HepG2 (cell line): ENCODE data around the gene DEPDC1B. TPM values are rescaled to one million over a fixed set of nuclear protein-coding genes. Genes with fewer than 3 reads are reported as not detected.

Experiments
- ATAC-seq: fragments of 200-7000 bp; cut with Tn5 transposase; 3 replicates; pipeline ENCODE4 v1.9.1; 2020; ENCODE audit warnings: mild to moderate bottlenecking, moderate library complexity
- BruUV-seq: library from RNA; stranded (reverse); fragments of 400-500 nt; replicated peaks from 2 replicates; lab custom pipeline; 2021; lab: Mats Ljungman, UMichigan
- CTCF ChIA-PET: fragments of 300-600 bp; formaldehyde crosslinking; extraction: SDS; loops from one replicate; lab custom pipeline; 2021; ENCODE audit warnings: low total read pairs, inconsistent platforms, low intra/inter-chr PET ratio; lab: Yijun Ruan, JAX
- POLR2A ChIA-PET: fragments of 350-600 bp; sonication (Branson Sonifier 250); formaldehyde crosslinking; loops from one replicate; lab custom pipeline; 2020; ENCODE audit warnings: antibody characterized with exemption, inconsistent platforms; lab: Yijun Ruan, JAX
- DNase-seq: peaks from one replicate; pipeline ENCODE4 v3.0.0-alpha.2; 2015; ENCODE audit warnings: low spot score
- FAIRE-seq: peaks from 3 replicates; lab custom pipeline; 2011; peaks lifted over from hg19 to GRCh38; lab: Jason Lieb, UNC
- H2AFZ ChIP-seq: one replicate; pipeline ENCODE4 v1.6.1; 2011; ENCODE audit warnings: low read length, inconsistent platforms
- H3K27ac ChIP-seq: fragments of 300-600 bp; 3 replicates; pipeline ENCODE4 v1.8.0; 2011; ENCODE audit warnings: mixed run types, mild to moderate bottlenecking, mixed read lengths, low read length, inconsistent platforms; ENCODE audit not compliant: insufficient read depth; ENCODE audit errors: extremely low read length
- H3K27me3 ChIP-seq, 2 experiments: fragments of 200-600 bp in 1 of 2; 2 replicates in 1 of 2; 3 replicates in 1 of 2; pipeline versions ENCODE4 v1.6.0 to v1.8.0; 2011; ENCODE audit warnings: low read length in 2 of 2, mild to moderate bottlenecking in 2 of 2, moderate library complexity in 2 of 2, inconsistent platforms in 1 of 2; ENCODE audit not compliant: insufficient read depth in 2 of 2, control insufficient read depth in 1 of 2
- H3K36me3 ChIP-seq, 2 experiments: fragments of 200-600 bp in 1 of 2; replicated peaks in 1 of 2; 2 replicates in 1 of 2; 3 replicates in 1 of 2; pipeline versions ENCODE4 v1.5.1 to v1.8.0; 2011; ENCODE audit warnings: low read length in 2 of 2, inconsistent platforms in 1 of 2; ENCODE audit not compliant: insufficient read depth in 2 of 2, control insufficient read depth in 1 of 2
- H3K4me1 ChIP-seq: 2 replicates; pipeline ENCODE4 v1.5.1; 2012; ENCODE audit warnings: low read length, inconsistent platforms; ENCODE audit not compliant: insufficient read depth
- H3K4me2 ChIP-seq: 2 replicates; pipeline ENCODE4 v1.6.0; 2011; ENCODE audit warnings: low read depth, low read length, inconsistent platforms
- H3K4me3 ChIP-seq, 3 experiments: fragments of 200-600 bp in 1 of 3; sonication (generic), shearing (Covaris generic) in 1 of 3; replicated peaks in 1 of 3; 2 replicates each; pipeline ENCODE4 v1.5.1; 2011 to 2016; ENCODE audit warnings: low read length in 3 of 3, inconsistent platforms in 2 of 3, low read depth in 2 of 3, mild to moderate bottlenecking in 2 of 3, control low read depth in 1 of 3, mixed read lengths in 1 of 3; ENCODE audit not compliant: insufficient read depth in 1 of 3
- H3K79me2 ChIP-seq: one replicate; pipeline ENCODE4 v1.6.1; 2011; ENCODE audit warnings: low read length, inconsistent platforms; ENCODE audit not compliant: insufficient read depth
- H3K9ac ChIP-seq: 2 replicates; pipeline ENCODE4 v1.6.0; 2011; ENCODE audit warnings: mild to moderate bottlenecking, low read depth, low read length, inconsistent platforms; ENCODE audit not compliant: insufficient read depth
- H3K9me3 ChIP-seq: 2 replicates; pipeline ENCODE4 v1.5.1; 2012; ENCODE audit warnings: mild to moderate bottlenecking, low read length
- H4K20me1 ChIP-seq: 2 replicates; pipeline ENCODE4 v1.6.0; 2011; ENCODE audit warnings: inconsistent platforms, mild to moderate bottlenecking, low read length, moderate library complexity; ENCODE audit not compliant: insufficient read depth
- ETV6 ChIP-seq: sonication (generic); formaldehyde crosslinking; conservative IDR thresholded peaks from 2 replicates; pipeline ENCODE4 v1.4.0; 2020; ENCODE audit warnings: missing genetic modification reagents
- HNRNPH1 ChIP-seq: fragments of 200-400 bp; formaldehyde crosslinking; optimal IDR thresholded peaks from 2 replicates; pipeline ENCODE3; 2017; ENCODE audit warnings: mild to moderate bottlenecking, low read depth, low read length
- NRL ChIP-seq: sonication (generic); formaldehyde crosslinking; IDR thresholded peaks from 2 replicates; pipeline ENCODE4 v1.5.0; 2020; ENCODE audit warnings: missing genetic modification reagents, mild to moderate bottlenecking, moderate library complexity, borderline replicate concordance
- ZBTB26 ChIP-seq: IDR thresholded peaks from 2 replicates; pipeline ENCODE4 v1.6.1; 2016; ENCODE audit warnings: missing compliant biosample characterization, missing genetic modification reagents, borderline replicate concordance
- ZNF281 ChIP-seq: sonication (generic); formaldehyde crosslinking; IDR thresholded peaks from 2 replicates; pipeline ENCODE4 v1.4.0; 2020; ENCODE audit warnings: missing genetic modification reagents, borderline replicate concordance
- WGBS: methylation state at CpG from one replicate; pipeline ENCODE4 v1.1.6; 2017; ENCODE audit warnings: low lambda C conversion rate; 5-methylcytosine and 5-hydroxymethylcytosine counted together
- in situ Hi-C: cut with HindIII; loops from 2 replicates; pipeline ENCODE4 v1.10.0; 2017; ENCODE audit warnings: low pct_unique_long_range_greater_than_20kb; ENCODE audit not compliant: extremely low pct_ligation_motif_present
- intact Hi-C: fragments of 100-400 bp; cut with micrococcal nuclease; formaldehyde crosslinking; loops from one replicate; pipeline ENCODE4 v1.10.0; 2022; ENCODE audit not compliant: unreplicated experiment
- polyA plus RNA-seq, 8 experiments: library from polyadenylated mRNA; depleted of rRNA in 3 of 8; stranded (reverse) in 7 of 8; unstranded in 1 of 8; fragments of >200 nt; fragmentation: Illumina TruSeq in 4 of 8; extraction: Trizol in 4 of 8; gene quantifications; 2 replicates each; pipeline versions ENCODE4 v1.2.1 to v1.2.3, GENCODE V29; 2011 to 2016; ENCODE audit warnings: low read depth in 4 of 8, missing spikeins in 1 of 8, mixed read lengths in 1 of 8; ENCODE audit not compliant: insufficient read depth in 1 of 8
- total RNA-seq, 5 experiments: library from RNA; depleted of rRNA; stranded (reverse); fragments of >200 nt; fragmentation: Illumina TruSeq; extraction: Trizol; gene quantifications; 2 replicates each; pipeline ENCODE4 v1.2.3, GENCODE V29; 2016; ENCODE audit warnings: low read depth in 1 of 5
- TF ChIP-seq, protein P1 (sequence below): sonication (generic); formaldehyde crosslinking; IDR thresholded peaks from 2 replicates; pipeline ENCODE4 v1.4.0; 2020; ENCODE audit warnings: missing genetic modification reagents

The DEPDC1B gene
- total and polyA plus RNA-seq, 2 of the 13 experiments (the other 11 are each of a cell fraction or from before 2014, with no cell fraction given), result 29.5 to 51.3 TPM

GRCh38 chr5:60638300-60638699 is 61.7 kb downstream of the DEPDC1B start:
- intact Hi-C loops (no loop called here), in situ Hi-C loops (no loop called here)
- DNase-seq, result no peak
- peaks cover 8 to 62% of the 10 kb centered on the region in 2 experiments for H3K36me3 ChIP-seq
- no peaks in the 10 kb centered on the region for H3K9me3 ChIP-seq
- ChIA-PET CTCF (no interaction called here), POLR2A (no interaction called here)
- no peaks in the 10 kb centered on the region for H3K27me3 ChIP-seq
- no peaks in the 10 kb centered on the region for H3K79me2 ChIP-seq
- no peak for FAIRE-seq
- no peaks in the 10 kb centered on the region for H4K20me1 ChIP-seq
- no peaks in the 10 kb centered on the region for H3K4me1 ChIP-seq
- TF ChIP-seq, protein P1, sequence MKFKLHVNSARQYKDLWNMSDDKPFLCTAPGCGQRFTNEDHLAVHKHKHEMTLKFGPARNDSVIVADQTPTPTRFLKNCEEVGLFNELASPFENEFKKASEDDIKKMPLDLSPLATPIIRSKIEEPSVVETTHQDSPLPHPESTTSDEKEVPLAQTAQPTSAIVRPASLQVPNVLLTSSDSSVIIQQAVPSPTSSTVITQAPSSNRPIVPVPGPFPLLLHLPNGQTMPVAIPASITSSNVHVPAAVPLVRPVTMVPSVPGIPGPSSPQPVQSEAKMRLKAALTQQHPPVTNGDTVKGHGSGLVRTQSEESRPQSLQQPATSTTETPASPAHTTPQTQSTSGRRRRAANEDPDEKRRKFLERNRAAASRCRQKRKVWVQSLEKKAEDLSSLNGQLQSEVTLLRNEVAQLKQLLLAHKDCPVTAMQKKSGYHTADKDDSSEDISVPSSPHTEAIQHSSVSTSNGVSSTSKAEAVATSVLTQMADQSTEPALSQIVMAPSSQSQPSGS (CRISPR knock-in tag), result no peak
- TF ChIP-seq ZNF281 (CRISPR knock-in tag) (no peak), HNRNPH1 (no peak)
- no peak overlapping the region for H3K4me2 ChIP-seq
- no peak for ATAC-seq
- no peak overlapping the region for H3K27ac ChIP-seq
- no peak overlapping the region for H3K9ac ChIP-seq
- no peak overlapping the region for H3K4me3 ChIP-seq
- no peak overlapping the region for H2AFZ ChIP-seq
- BruUV-seq, result no TSS peak

GRCh38 chr5:60636644-60637043 is 63.3 kb downstream of the DEPDC1B start:
- H3K27ac ChIP-seq, result no peak overlapping the region
- H3K9ac ChIP-seq, result no peak overlapping the region
- ChIA-PET CTCF (no interaction called here), POLR2A (no interaction called here)
- in situ Hi-C loops, result no loop called here
- H4K20me1 ChIP-seq, result no peaks in the 10 kb centered on the region
- H3K4me1 ChIP-seq, result no peaks in the 10 kb centered on the region
- H3K27me3 ChIP-seq, result no peaks in the 10 kb centered on the region
- H2AFZ ChIP-seq, result no peak overlapping the region
- H3K36me3 ChIP-seq, result peaks cover 9 to 62% of the 10 kb centered on the region in 2 experiments
- no TSS peak for BruUV-seq
- no peaks in the 10 kb centered on the region for H3K79me2 ChIP-seq
- no peak for DNase-seq
- WGBS, result 97% methylated on average over 4 of the region's 4 CpGs
- intact Hi-C loops, result no loop called here
- ATAC-seq, result no peak
- no peak for FAIRE-seq
- no peaks in the 10 kb centered on the region for H3K9me3 ChIP-seq
- H3K4me2 ChIP-seq, result no peak overlapping the region
- H3K4me3 ChIP-seq, result no peak overlapping the region
- TF ChIP-seq ZBTB26 (CRISPR knock-in tag) (no peak), NRL (no peak), ETV6 (CRISPR knock-in tag) (no peak)
